ENCODE measurements around the gene IGF1R. TPM values are rescaled to one million over a fixed set of nuclear protein-coding genes. Genes with fewer than 3 reads are reported as not detected.

The IGF1R gene
- total RNA-seq, 2 experiments from 2014 or later: 22.8 to 24.7 TPM

GRCh38 chr15:98914626-98915025 is 266.3 kb downstream of the IGF1R start:
- Mint-ChIP-seq H3K27ac (no peak overlapping the region), H3K27me3 (no peaks in the 10 kb centered on the region), H3K36me3 (ENCODE audit: low read depth) (peaks cover 15% of the 10 kb centered on the region), H3K4me1 (ENCODE audit: low read depth) (peaks cover 12% of the 10 kb centered on the region), H3K9me3 (no peaks in the 10 kb centered on the region), H3K4me3 (no peak overlapping the region)
- no peak for TF ChIP-seq CTCF (IDR thresholded peaks at IDR 0.05)
- intact Hi-C loops (cut with micrococcal nuclease): no loop called here
- DNase-seq (no peak), ATAC-seq (no peak)
- POLR2A ChIA-PET: interaction anchor here (0.8 to 1.1 kb wide), 2 partner anchors 10 to 36 kb away, joined by 3 to 4 read pairs; no protein-coding TSS in a partner anchor
- CTCF ChIA-PET: interaction anchor here (0.6 kb wide), 1 partner anchor 154 kb away, joined by 3 read pairs; no protein-coding TSS in a partner anchor

GRCh38 chr15:98916826-98917225 is 268.5 kb downstream of the IGF1R start:
- no peaks in the 10 kb centered on the region for H3K9me3 Mint-ChIP-seq
- peaks cover 15% of the 10 kb centered on the region for H3K36me3 Mint-ChIP-seq (ENCODE audit: low read depth)
- DNase-seq (no peak), ATAC-seq (no peak)
- intact Hi-C loops (cut with micrococcal nuclease): no loop called here
- CTCF ChIA-PET: interaction anchor here (0.9 kb wide), 1 partner anchor 143 kb away, joined by 3 read pairs; no protein-coding TSS in a partner anchor
- no peaks in the 10 kb centered on the region for H3K27me3 Mint-ChIP-seq
- no peak for TF ChIP-seq CTCF (IDR thresholded peaks at IDR 0.05)
- peaks cover 21% of the 10 kb centered on the region for H3K4me1 Mint-ChIP-seq (ENCODE audit: low read depth)
- no peak overlapping the region for H3K4me3 Mint-ChIP-seq
- H3K27ac Mint-ChIP-seq: no peak overlapping the region
- POLR2A ChIA-PET: no interaction called here

- ChIA-PET POLR2A (no interaction called here), CTCF (no interaction called here)
- no peak overlapping the region for H3K27ac Mint-ChIP-seq
- peaks cover 12% of the 10 kb centered on the region for H3K36me3 Mint-ChIP-seq (ENCODE audit: low read depth)
- peaks cover 21% of the 10 kb centered on the region for H3K4me1 Mint-ChIP-seq (ENCODE audit: low read depth)
- intact Hi-C loops (cut with micrococcal nuclease): no loop called here
- DNase-seq: no peak
- no peak for TF ChIP-seq CTCF (IDR thresholded peaks at IDR 0.05)
- no peak for ATAC-seq
- no peak overlapping the region for H3K4me3 Mint-ChIP-seq
- no peaks in the 10 kb centered on the region for H3K9me3 Mint-ChIP-seq
- no peaks in the 10 kb centered on the region for H3K27me3 Mint-ChIP-seq
Observed at GRCh38 chr15:98917417-98917816, 269.1 kb downstream of the IGF1R start.

DNA sequence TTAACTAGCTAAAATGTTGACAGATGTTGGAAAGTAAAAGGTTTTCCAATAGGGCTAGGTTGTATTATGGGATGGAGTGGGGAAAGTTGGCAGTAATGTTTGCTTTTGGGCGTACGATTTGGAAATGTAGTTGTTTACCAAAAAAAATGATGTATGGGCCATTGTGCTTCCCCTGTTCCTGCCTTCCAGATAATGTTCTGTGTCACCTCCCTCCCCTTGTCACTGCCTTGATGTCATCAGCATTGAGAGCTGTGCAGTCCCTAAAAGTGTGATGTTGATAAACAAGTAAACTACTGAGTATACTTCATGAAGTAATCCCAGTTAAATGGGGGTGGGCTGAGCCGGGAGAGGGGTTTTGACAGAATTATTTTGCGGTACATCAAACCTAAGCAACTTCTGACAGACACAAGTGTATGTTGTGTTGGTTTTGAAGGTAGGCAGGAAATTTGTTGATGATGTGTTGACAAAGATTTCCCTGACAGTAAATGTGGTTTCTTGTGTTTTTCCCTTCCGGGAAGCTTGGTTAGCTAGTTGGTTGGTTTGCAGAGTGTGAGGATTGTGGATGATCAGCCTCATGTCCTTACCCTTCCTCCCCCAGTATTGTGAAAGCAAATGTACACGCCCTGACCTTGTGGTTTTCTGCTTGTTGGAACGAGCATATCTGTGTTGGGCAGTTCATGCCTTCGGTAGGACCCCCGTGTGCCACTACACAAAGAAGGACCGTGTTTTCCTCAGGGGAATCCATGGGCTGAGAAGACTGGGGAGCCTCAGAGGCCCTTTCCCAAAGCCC is 271.9 kb downstream of the IGF1R start:
- H3K36me3 Mint-ChIP-seq (ENCODE audit: low read depth): peaks cover 11% of the 10 kb centered on the region
- POLR2A ChIA-PET: no interaction called here
- no peak overlapping the region for H3K27ac Mint-ChIP-seq
- DNase-seq (no peak), ATAC-seq (no peak)
- peaks cover 18% of the 10 kb centered on the region for H3K4me1 Mint-ChIP-seq (ENCODE audit: low read depth)
- no peaks in the 10 kb centered on the region for H3K9me3 Mint-ChIP-seq
- H3K4me3 Mint-ChIP-seq: no peak overlapping the region
- H3K27me3 Mint-ChIP-seq: no peaks in the 10 kb centered on the region
- CTCF ChIA-PET: no interaction called here
- intact Hi-C loops (cut with micrococcal nuclease): no loop called here
- no peak for TF ChIP-seq CTCF (IDR thresholded peaks at IDR 0.05)

DNA sequence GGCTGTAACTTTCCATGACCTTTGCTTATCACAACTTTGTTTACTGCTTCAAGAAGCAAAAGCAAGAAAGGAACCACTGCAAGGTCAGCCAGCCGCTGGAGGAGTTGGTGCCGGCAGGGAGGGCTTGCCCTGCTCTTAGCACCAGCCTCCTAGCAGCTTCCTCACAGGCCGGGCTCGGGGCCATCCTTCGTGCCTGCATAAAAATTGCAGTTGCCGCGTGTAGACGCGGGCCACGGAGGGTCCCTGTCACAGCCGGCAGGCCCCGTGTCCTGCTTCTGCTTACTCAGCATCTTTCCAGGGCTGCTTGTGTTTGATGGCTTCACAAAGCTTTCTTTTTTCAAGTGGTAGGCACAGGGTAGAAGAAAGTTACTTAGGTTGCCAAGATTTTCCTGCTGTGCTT is 274.8 kb downstream of the IGF1R start:
- ATAC-seq (no peak), DNase-seq (no peak)
- H3K36me3 Mint-ChIP-seq (ENCODE audit: low read depth): peaks cover 5% of the 10 kb centered on the region
- no peak for TF ChIP-seq CTCF (IDR thresholded peaks at IDR 0.05)
- H3K27me3 Mint-ChIP-seq: no peaks in the 10 kb centered on the region
- no peak overlapping the region for H3K27ac Mint-ChIP-seq
- H3K4me3 Mint-ChIP-seq: no peak overlapping the region
- peaks cover 16% of the 10 kb centered on the region for H3K4me1 Mint-ChIP-seq (ENCODE audit: low read depth)
- ChIA-PET POLR2A (no interaction called here), CTCF (no interaction called here)
- intact Hi-C loops (cut with micrococcal nuclease): no loop called here
- H3K9me3 Mint-ChIP-seq: no peaks in the 10 kb centered on the region

Measured in activated CD8-positive, alpha-beta T cell treated with anti-CD3 and anti-CD28 coated beads for 36 hours (primary cell).